Panc1 (cell line): Measurements from ENCODE around the gene CTNNA1. TPM values are rescaled to one million over a fixed set of nuclear protein-coding genes. Genes with fewer than 3 reads are reported as not detected.
"Not testable (repeated sequence)": the region's sequence is repeated elsewhere in the genome, so short reads cannot be mapped to it uniquely, and the experiment has no call there.

ENCODE experiments used
- ATAC-seq: fragments of 200-7000 bp; cut with Tn5 transposase; 2 replicates; pipeline ENCODE4 v1.9.1; 2020; ENCODE audit warnings: mild to moderate bottlenecking, moderate library complexity
- BruUV-seq: library from RNA; stranded (reverse); fragments of 400-500 nt; replicated peaks from 2 replicates; lab custom pipeline; 2021; lab: Mats Ljungman, UMichigan
- CTCF ChIA-PET: fragments of 300-600 bp; sonication (Branson Sonifier 250); formaldehyde crosslinking; loops from one replicate; lab custom pipeline; 2022; ENCODE audit warnings: antibody characterized with exemption; lab: Charles Lee
- POLR2A ChIA-PET: fragments of 300-600 bp; sonication (Branson Sonifier 250); formaldehyde crosslinking; loops from one replicate; lab custom pipeline; 2022; ENCODE audit warnings: antibody characterized with exemption; lab: Charles Lee
- DNase-seq: peaks from one replicate; pipeline ENCODE4 v3.0.0-alpha.2; 2010; ENCODE audit warnings: low read depth, low spot score
- H3K27ac ChIP-seq: 2 replicates; pipeline ENCODE4 v1.5.1; 2011; ENCODE audit warnings: mild to moderate bottlenecking, low read length, inconsistent platforms
- H3K27me3 ChIP-seq: fragments of 200-500 bp; sonication (Bioruptor generic); 2 replicates; pipeline ENCODE4 v1.6.0; 2014; ENCODE audit warnings: low read length, inconsistent platforms; ENCODE audit not compliant: control insufficient read depth, insufficient read depth
- H3K36me3 ChIP-seq: fragments of 200-500 bp; sonication (Bioruptor generic); 2 replicates; pipeline ENCODE4 v1.5.1; 2014; ENCODE audit warnings: inconsistent platforms, mild to moderate bottlenecking, low read length, moderate library complexity; ENCODE audit not compliant: control insufficient read depth, insufficient read depth
- H3K4me1 ChIP-seq: 2 replicates; pipeline ENCODE4 v1.5.1; 2011; ENCODE audit warnings: inconsistent platforms, mild to moderate bottlenecking, low read length, moderate library complexity; ENCODE audit not compliant: control insufficient read depth, insufficient read depth
- H3K4me3 ChIP-seq, 2 experiments: 2 replicates each; pipeline ENCODE4 v1.5.1; 2011 to 2012; ENCODE audit warnings: low read depth in 2 of 2, low read length in 2 of 2, mild to moderate bottlenecking in 2 of 2, inconsistent platforms in 1 of 2, moderate library complexity in 1 of 2
- H3K9me3 ChIP-seq: fragments of 200-500 bp; sonication (Bioruptor generic); 2 replicates; pipeline ENCODE4 v1.5.1; 2014; ENCODE audit warnings: low read depth, mild to moderate bottlenecking, inconsistent platforms, low read length, moderate library complexity; ENCODE audit not compliant: control insufficient read depth, insufficient read depth
- CTCF ChIP-seq: fragments of 450-650 bp; IDR thresholded peaks from 2 replicates; pipeline ENCODE4 v1.5.1; 2017; ENCODE audit warnings: mild to moderate bottlenecking
- POLR2AphosphoS5 ChIP-seq: IDR thresholded peaks from 2 replicates; pipeline ENCODE4 v1.6.1; 2012; ENCODE audit warnings: mild to moderate bottlenecking, low read depth, low read length, moderate library complexity
- REST ChIP-seq, 2 experiments: IDR thresholded peaks; 2 replicates each; pipeline ENCODE4 v1.6.1; 2011 to 2012; ENCODE audit warnings: low read depth in 2 of 2, control low read depth in 1 of 2, low read length in 1 of 2, mild to moderate bottlenecking in 1 of 2, moderate library complexity in 1 of 2; ENCODE audit not compliant: insufficient read depth in 1 of 2
- SIN3A ChIP-seq: IDR thresholded peaks from 2 replicates; pipeline ENCODE4 v1.6.1; 2012; ENCODE audit warnings: low read depth, mild to moderate bottlenecking, low read length, moderate library complexity, borderline replicate concordance; ENCODE audit not compliant: insufficient read depth
- TCF7L2 ChIP-seq: IDR thresholded peaks from 2 replicates; pipeline ENCODE4 v1.6.1; 2011; ENCODE audit warnings: mild to moderate bottlenecking, low read depth, low read length, inconsistent platforms
- in situ Hi-C: cut with HindIII; loops from 2 replicates; pipeline ENCODE4 v1.10.0; 2016; ENCODE audit warnings: low sequenced_read_pairs, low pct_unique_long_range_greater_than_20kb
- intact Hi-C: fragments of 100-400 bp; cut with micrococcal nuclease; formaldehyde crosslinking; loops from one replicate; pipeline ENCODE4 v1.10.0; 2022; ENCODE audit not compliant: unreplicated experiment
- total RNA-seq: library from RNA; stranded (reverse); gene quantifications from one replicate; pipeline ENCODE4 v1.2.1, GENCODE V29; 2021; ENCODE audit not compliant: unreplicated experiment

CTNNA1 gene
- total RNA-seq, 1 experiment from 2014 or later: 298 TPM

- intact Hi-C loops: no loop called here
- in situ Hi-C loops: no loop called here
- TF ChIP-seq TCF7L2 (no peak), CTCF (no peak)
- CTCF ChIA-PET: no interaction called here
- BruUV-seq: no TSS peak
- DNase-seq: no peak
- H3K36me3 ChIP-seq: no peaks in the 10 kb centered on the region
- H3K4me1 ChIP-seq: no peaks in the 10 kb centered on the region
- H3K27ac ChIP-seq: no peak overlapping the region
- H3K4me3 ChIP-seq: no peak overlapping the region
- POLR2A ChIA-PET: no interaction called here
- no peaks in the 10 kb centered on the region for H3K9me3 ChIP-seq
- ATAC-seq: no peak
- no peaks in the 10 kb centered on the region for H3K27me3 ChIP-seq
These were observed 17.8 kb downstream of the CTNNA1 start for GRCh38 chr5:138770977-138771376.

GRCh38 chr5:138772986-138773594 lies 19.9 kb downstream of the CTNNA1 start:
- in situ Hi-C loops: no loop called here
- CTCF ChIA-PET: interaction anchor here (0.5 kb wide), 1 partner anchor 194 kb away, joined by 7 read pairs; no protein-coding TSS in a partner anchor
- BruUV-seq: TSS peak; percentile 43

GRCh38 chr5:138773624-138774023 lies 20.4 kb downstream of the CTNNA1 start:
- H3K27me3 ChIP-seq, H3K4me3 ChIP-seq, H3K9me3 ChIP-seq, BruUV-seq, intact Hi-C loops, in situ Hi-C loops, H3K36me3 ChIP-seq, H3K27ac ChIP-seq, DNase-seq, H3K4me1 ChIP-seq, ATAC-seq: not testable (repeated sequence)
- ChIA-PET CTCF (interaction anchor here (0.5 kb wide), 1 partner anchor 194 kb away, joined by 7 read pairs; no protein-coding TSS in a partner anchor), POLR2A (interaction anchor here (0.5 to 0.6 kb wide), 2 partner anchors 86 to 583 kb away, joined by 3 to 4 read pairs; no protein-coding TSS in a partner anchor)

More at GRCh38 chr5:138772986-138773594, 19.9 kb downstream of the CTNNA1 start:
- no peak overlapping the region for H3K4me3 ChIP-seq
- ATAC-seq: no peak
- no peak overlapping the region for H3K27ac ChIP-seq
- H3K4me1 ChIP-seq: no peaks in the 10 kb centered on the region
- TF ChIP-seq REST (IDR thresholded peaks at IDR 0.05; ENCODE audit: insufficient read depth in 1 of 2, low read depth in 2 of 2, low read length in 1 of 2) (no peak), POLR2AphosphoS5 (no peak), SIN3A (no peak), CTCF (no peak), TCF7L2 (no peak)
- H3K9me3 ChIP-seq: no peaks in the 10 kb centered on the region
- no peaks in the 10 kb centered on the region for H3K36me3 ChIP-seq
- POLR2A ChIA-PET: interaction anchor here (0.5 kb wide), 1 partner anchor 584 kb away, joined by 4 read pairs; no protein-coding TSS in a partner anchor
- DNase-seq: no peak
- intact Hi-C loops: no loop called here
- H3K27me3 ChIP-seq: no peaks in the 10 kb centered on the region
